Mucosa of descending colon (tissue), 3 donors: ENCODE results near the gene RARA. TPM values are rescaled to one million over a fixed set of nuclear protein-coding genes. Genes with fewer than 3 reads are reported as not detected.
A peak's percentile ranks its signal among the peaks of the same experiment; 100 is the strongest.

Experiments
- ATAC-seq: fragments of 200-7000 bp; cut with Tn5 transposase; one replicate; pipeline ENCODE4 v1.9.1; 2020; ENCODE audit warnings: mild to moderate bottlenecking, moderate library complexity
- DNase-seq, 3 donors: peaks; one replicate each; pipeline ENCODE4 v3.0.0-alpha.2; 2020
- H3K36me3 ChIP-seq: fragments of 200-600 bp; one replicate; pipeline ENCODE4 v1.8.0; 2021; ENCODE audit warnings: low read depth, mild to moderate bottlenecking
- H3K4me1 ChIP-seq: fragments of 200-600 bp; one replicate; pipeline ENCODE4 v1.8.0; 2021; ENCODE audit warnings: low read depth, mild to moderate bottlenecking
- H3K4me3 ChIP-seq: fragments of 200-600 bp; one replicate; pipeline ENCODE4 v1.8.0; 2021; ENCODE audit warnings: mild to moderate bottlenecking
- H3K9me3 ChIP-seq: fragments of 200-600 bp; one replicate; pipeline ENCODE4 v1.8.0; 2021; ENCODE audit warnings: mild to moderate bottlenecking
- intact Hi-C, 2 donors: fragments of 100-400 bp; cut with DNase I in 1 of 2; cut with micrococcal nuclease in 1 of 2; formaldehyde crosslinking; loops; one replicate each; pipeline versions ENCODE4 v1.11.0 to v1.11.1; 2022; cut with DNase I, micrococcal nuclease
- total RNA-seq, 3 donors: library from RNA; stranded (reverse); fragmentation: NEBNext Ultra II Directional in 2 of 3; extraction: Animal tissue kit (Norgen Biotek cat#: 25700) in 2 of 3; gene quantifications; one replicate each; pipeline versions ENCODE4 v1.2.1 to v1.2.4, GENCODE V29; 2021 to 2023
- TF ChIP-seq, protein P1 (sequence below): fragments of 200-600 bp; IDR thresholded peaks from one replicate; pipeline ENCODE4 v1.8.0; 2022; ENCODE audit warnings: antibody characterized with exemption, mild to moderate bottlenecking
- donor health status: DM: no; HTN: no; CAD: no; lungs with moderate emphysema.
- donor health status: DM: no; HTN: no; CAD: no.
- donor health status: DM: no; HTN: yes; CAD: no.

The RARA gene
- total RNA-seq, 3 donors from 2014 or later, result 42.2 to 51.2 (median 49.6) TPM

DNA sequence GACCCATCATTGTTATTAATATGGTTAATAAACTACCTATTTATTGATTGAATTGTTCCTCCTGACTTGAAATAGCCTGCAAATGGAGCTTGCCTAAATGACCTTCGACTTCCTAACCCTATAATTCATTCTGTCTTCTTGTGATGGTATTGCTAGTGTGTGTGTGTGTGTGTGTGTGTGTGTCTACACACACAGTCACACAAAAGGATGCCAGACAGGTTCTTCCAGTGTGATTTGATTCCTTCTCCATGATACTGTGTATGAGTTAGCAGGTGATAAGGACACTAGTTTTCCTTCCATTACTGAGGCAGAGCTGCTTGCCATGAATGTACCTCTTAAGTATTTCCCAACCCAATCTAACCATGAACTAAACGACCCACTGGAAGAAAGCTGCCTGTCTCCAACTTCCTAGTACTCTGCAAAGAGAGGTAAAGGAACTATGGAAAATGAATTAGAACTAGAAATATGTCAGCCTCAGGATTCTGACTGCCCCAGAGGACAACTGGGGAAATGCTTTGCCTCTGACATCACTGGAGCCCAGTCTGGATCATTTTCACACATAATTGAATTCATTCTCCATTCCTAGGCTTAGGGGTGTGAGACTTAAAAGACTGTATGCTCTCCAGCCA is 24.8 kb upstream of the RARA start:
- H3K4me3 ChIP-seq, result no peak overlapping the region
- no peaks in the 10 kb centered on the region for H3K36me3 ChIP-seq
- peak in 1 of 3 donors; percentile 80 for DNase-seq
- TF ChIP-seq, protein P1, sequence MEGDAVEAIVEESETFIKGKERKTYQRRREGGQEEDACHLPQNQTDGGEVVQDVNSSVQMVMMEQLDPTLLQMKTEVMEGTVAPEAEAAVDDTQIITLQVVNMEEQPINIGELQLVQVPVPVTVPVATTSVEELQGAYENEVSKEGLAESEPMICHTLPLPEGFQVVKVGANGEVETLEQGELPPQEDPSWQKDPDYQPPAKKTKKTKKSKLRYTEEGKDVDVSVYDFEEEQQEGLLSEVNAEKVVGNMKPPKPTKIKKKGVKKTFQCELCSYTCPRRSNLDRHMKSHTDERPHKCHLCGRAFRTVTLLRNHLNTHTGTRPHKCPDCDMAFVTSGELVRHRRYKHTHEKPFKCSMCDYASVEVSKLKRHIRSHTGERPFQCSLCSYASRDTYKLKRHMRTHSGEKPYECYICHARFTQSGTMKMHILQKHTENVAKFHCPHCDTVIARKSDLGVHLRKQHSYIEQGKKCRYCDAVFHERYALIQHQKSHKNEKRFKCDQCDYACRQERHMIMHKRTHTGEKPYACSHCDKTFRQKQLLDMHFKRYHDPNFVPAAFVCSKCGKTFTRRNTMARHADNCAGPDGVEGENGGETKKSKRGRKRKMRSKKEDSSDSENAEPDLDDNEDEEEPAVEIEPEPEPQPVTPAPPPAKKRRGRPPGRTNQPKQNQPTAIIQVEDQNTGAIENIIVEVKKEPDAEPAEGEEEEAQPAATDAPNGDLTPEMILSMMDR, result no peak
- intact Hi-C loops, result loop anchor here in 1 of 2 donors (10.0 kb wide), 1 partner anchor 89 kb away; no protein-coding TSS in a partner anchor
- H3K4me1 ChIP-seq, result peaks cover 36% of the 10 kb centered on the region
- peak; percentile 53 for ATAC-seq
- H3K9me3 ChIP-seq, result no peaks in the 10 kb centered on the region

DNA sequence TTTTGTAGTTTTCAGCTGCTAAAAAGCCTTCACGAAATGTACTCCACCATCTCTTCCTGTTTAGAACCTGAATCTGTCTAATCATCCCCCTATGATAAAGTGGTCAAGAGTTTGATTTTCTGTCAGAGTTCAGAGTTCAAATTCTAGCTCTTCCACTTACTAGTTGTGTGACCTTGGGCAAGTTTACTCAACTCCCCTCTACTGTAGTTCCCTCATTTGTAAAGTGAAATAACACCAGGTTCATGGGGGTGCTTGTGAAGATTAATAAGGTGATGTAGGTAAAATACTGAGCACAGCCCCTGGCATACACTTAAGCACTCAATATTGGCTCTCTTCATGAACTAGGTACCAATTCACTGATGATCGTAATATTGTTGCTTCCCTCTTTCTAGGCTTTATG is 22.5 kb upstream of the RARA start:
- intact Hi-C loops, result loop anchor here in 1 of 2 donors (10.0 kb wide), 1 partner anchor 92 kb away; no protein-coding TSS in a partner anchor
- Histone ChIP-seq H3K4me3 (no peak overlapping the region), H3K9me3 (no peaks in the 10 kb centered on the region), H3K4me1 (peaks cover 36% of the 10 kb centered on the region), H3K36me3 (no peaks in the 10 kb centered on the region)
- no peak for DNase-seq
- TF ChIP-seq, protein P1, result no peak
- ATAC-seq, result no peak

DNA sequence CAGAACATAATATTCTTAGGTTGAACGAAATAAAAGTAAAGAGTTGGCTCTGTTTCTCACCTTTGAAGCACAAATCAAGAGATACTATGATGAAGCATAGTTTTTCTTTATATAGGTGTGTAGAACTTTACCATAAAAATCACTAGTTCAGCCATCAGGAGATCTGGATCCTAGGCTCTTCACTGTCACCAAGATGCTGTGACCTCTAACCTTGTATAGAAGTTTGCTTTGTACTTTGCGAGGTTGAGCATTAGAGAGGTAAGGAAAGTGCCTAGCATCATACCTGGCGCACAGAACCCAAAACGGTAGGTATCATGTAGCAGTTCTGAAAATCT is 21.9 kb upstream of the RARA start:
- Histone ChIP-seq H3K4me1 (peaks cover 36% of the 10 kb centered on the region), H3K36me3 (no peaks in the 10 kb centered on the region), H3K9me3 (no peaks in the 10 kb centered on the region), H3K4me3 (no peak overlapping the region)
- DNase-seq (no peak), ATAC-seq (no peak)
- intact Hi-C loops, result loop anchor here in 1 of 2 donors (10.0 kb wide), 1 partner anchor 92 kb away; no protein-coding TSS in a partner anchor
- TF ChIP-seq, protein P1, result no peak

DNA sequence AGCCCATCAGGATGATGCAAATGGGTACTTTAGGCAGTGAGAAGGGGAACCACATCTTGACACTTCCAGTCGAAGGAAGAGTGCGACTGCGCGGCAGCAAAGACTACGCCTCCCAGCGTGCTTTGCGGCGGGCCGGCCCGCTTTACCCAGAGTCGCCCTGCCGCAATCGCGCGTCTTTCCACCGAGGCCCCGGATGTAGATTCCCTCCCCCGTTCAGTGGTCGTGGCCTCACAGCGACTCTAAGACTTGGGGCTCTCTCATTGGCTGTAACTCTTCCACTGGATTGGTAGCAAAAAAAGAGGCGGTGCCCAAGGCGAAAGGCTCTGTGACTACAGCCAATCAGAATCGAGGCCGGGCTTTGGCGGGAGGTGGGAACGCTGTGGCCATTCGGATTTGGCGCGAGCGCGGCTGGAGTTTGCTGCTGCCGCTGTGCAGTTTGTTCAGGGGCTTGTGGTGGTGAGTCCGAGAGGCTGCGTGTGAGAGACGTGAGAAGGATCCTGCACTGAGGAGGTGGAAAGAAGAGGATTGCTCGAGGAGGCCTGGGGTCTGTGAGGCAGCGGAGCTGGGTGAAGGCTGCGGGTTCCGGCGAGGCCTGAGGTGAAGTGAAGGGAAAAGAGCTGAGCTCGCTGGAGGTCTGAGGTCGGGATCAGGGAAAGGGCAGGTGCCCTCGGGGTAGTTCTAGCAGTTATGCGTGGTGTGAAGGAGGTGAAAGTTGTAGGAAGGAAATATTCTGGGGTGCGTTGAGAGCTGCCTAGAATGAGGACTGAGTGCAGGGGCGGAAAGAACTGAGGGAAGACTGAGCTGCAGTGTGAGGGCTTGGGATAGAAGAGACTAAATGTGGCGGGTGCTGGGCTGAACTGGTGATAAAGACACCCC is 21.2 kb upstream of the RARA start, which contains the start of gene CDC6:
Gene CDC6 (plus strand): TSS at position 386 of the 876 bp plus-strand sequence. CDS start 1,542 bp downstream, outside the sequence.
- peak; percentile 89 for ATAC-seq
- Histone ChIP-seq H3K36me3 (no peaks in the 10 kb centered on the region), H3K4me1 (peaks cover 36% of the 10 kb centered on the region), H3K4me3 (peak within 1 kb of the TSS; percentile 27), H3K9me3 (no peaks in the 10 kb centered on the region)
- TF ChIP-seq, protein P1, result no peak
- peak; percentile 98 to 99 (median 99) for DNase-seq
- intact Hi-C loops, result loop anchor here in 1 of 2 donors (10.0 kb wide), 1 partner anchor 93 kb away; no protein-coding TSS in a partner anchor

DNA sequence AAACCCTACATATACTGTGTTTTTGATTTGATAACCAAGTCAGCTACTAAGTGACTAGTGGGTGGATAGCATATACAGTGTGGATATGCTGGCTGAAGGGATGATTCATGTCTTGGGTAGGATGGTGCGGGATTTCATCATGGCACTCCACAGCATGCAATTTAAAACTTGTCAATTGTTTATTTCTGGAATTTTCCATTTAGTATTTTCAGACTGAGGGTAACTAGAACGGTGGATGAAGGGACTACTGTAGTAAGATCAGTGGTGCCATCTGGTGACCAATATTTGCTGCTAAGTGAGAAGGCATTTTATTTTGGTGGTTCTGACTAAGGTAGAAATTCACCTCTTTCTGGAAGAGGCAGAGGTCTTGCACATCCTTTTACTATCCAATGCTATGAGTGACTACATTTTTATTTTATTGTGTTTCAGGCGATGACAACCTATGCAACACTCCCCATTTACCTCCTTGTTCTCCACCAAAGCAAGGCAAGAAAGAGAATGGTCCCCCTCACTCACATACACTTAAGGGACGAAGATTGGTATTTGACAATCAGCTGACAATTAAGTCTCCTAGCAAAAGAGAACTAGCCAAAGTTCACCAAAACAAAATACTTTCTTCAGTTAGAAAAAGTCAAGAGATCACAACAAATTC is 18.2 kb upstream of the RARA start:
- ATAC-seq (peak; percentile 5), DNase-seq (peak in 1 of 3 donors; percentile 92)
- intact Hi-C loops, result loop anchor here in 1 of 2 donors (5.0 kb wide), 1 partner anchor 88 kb away; no protein-coding TSS in a partner anchor
- TF ChIP-seq, protein P1, result peak; percentile 13
- H3K4me3 ChIP-seq, result no peak overlapping the region
- no peaks in the 10 kb centered on the region for H3K36me3 ChIP-seq
- no peaks in the 10 kb centered on the region for H3K9me3 ChIP-seq
- H3K4me1 ChIP-seq, result peaks cover 14% of the 10 kb centered on the region
